Measurements from ENCODE around the gene TPGS2.
"Not testable (repeated sequence)": the region's sequence is repeated elsewhere in the genome, so short reads cannot be mapped to it uniquely, and the experiment has no call there.

The TPGS2 gene

DNA sequence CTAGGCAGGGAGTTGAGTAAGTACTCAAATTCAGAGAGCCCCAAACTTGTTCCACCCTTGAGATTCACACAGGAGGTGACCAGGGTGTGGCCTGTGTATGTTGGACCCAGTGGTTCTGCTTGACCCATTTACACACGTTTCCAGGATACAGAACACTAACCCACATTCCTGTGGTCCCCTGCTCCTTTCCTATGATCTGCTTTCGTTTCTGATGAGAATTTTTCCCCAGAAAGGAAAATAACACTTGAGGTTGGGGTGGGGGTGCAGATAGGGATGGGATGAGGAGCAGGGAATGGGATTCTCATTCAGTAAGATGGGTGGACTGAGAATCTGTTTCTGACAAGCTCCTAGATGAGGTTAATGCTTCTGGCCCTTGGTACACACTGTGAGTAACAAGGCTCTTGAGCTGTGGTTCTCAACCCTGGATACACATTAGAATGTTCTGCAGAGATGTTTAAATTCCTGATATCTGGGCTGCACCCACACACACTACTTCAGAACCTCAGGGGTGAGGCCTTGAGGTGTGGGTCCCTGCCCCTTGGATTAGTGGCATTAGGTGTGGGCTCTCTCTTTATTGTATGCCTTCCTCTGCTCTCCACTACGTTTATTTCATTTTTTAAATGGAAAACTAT, 58.4 kb downstream of the TPGS2 start:
- Histone ChIP-seq H3K4me2 (ENCODE audit: low read length) (no peak overlapping the region), H3K27me3 (ENCODE audit: control insufficient read depth, insufficient read depth, low read length) (no peaks in the 10 kb centered on the region), H3K4me1 (ENCODE audit: control insufficient read depth, insufficient read depth, low read length) (peaks cover 10% of the 10 kb centered on the region), H3K9me3 (replicated peaks; ENCODE audit: low read length) (no peaks in the 10 kb centered on the region), H3K9ac (ENCODE audit: low read depth, low read length) (no peak overlapping the region), H3K4me3 (ENCODE audit: low read length) (no peak overlapping the region), H3K36me3 (ENCODE audit: insufficient read depth, low read length) (no peaks in the 10 kb centered on the region)

DNA sequence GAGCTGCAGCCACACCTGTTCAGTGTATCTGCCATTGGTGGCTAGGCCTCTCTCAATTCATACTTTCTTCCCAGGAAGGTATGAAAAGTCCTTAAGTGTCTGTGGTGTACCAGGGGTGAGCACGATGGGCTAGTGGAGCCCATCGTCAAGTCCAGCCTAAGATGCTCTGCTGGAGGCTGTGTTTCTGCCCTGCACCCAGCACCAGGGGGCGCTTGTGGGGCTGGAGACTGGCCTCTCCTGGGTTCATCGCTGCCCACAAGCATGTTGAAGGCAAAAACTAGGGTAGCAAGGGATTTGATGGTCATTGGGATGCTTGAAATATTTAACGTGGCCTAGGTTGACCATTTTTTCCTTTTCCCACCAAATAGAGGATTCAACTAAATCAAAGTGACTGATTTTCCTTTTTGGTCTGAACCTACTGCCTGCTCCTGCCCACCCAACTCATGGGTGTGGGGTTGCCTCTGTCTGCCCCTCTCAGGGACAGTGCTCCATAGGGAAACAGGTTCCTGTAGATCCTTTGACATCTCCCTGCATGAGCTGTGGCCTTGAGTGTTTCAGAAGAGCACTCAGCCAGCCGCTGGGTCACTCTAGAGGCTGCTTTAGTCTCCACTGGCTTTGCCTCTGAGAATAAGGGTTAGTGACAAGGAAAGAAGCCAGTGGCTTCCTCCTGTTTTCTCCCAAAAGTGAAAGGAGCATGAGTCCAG, 59.0 kb downstream of the TPGS2 start:
- H3K27me3 ChIP-seq (ENCODE audit: control insufficient read depth, insufficient read depth, low read length): no peaks in the 10 kb centered on the region
- peaks cover 10% of the 10 kb centered on the region for H3K4me1 ChIP-seq (ENCODE audit: control insufficient read depth, insufficient read depth, low read length)
- H3K4me3 ChIP-seq (ENCODE audit: low read length): no peak overlapping the region
- no peaks in the 10 kb centered on the region for H3K36me3 ChIP-seq (ENCODE audit: insufficient read depth, low read length)
- H3K9me3 ChIP-seq (replicated peaks; ENCODE audit: low read length): no peaks in the 10 kb centered on the region
- H3K9ac ChIP-seq (ENCODE audit: low read depth, low read length): no peak overlapping the region
- no peak overlapping the region for H3K4me2 ChIP-seq (ENCODE audit: low read length)

DNA sequence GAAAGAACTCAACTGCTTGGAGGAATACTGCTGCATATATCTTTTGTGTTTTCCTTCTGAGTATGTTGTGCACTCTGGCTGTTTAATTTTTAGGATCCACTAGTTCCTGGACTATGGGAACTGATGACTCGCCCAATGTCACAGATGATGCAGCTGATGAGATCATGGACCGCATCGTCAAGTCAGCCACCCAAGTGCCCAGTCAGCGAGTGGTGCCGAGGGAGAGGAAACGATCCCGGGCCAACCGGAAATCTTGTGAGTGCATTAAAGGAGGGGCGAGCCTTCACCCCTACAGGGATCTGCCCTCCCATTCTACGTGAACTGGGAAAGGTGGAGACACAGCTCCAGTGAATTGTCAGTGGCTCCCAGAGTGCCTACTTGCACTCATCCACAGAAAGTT, 59.6 kb downstream of the TPGS2 start:
- no peak overlapping the region for H3K4me2 ChIP-seq (ENCODE audit: low read length)
- H3K27me3 ChIP-seq (ENCODE audit: control insufficient read depth, insufficient read depth, low read length): no peaks in the 10 kb centered on the region
- no peaks in the 10 kb centered on the region for H3K9me3 ChIP-seq (replicated peaks; ENCODE audit: low read length)
- no peak overlapping the region for H3K4me3 ChIP-seq (ENCODE audit: low read length)
- no peaks in the 10 kb centered on the region for H3K36me3 ChIP-seq (ENCODE audit: insufficient read depth, low read length)
- peaks cover 10% of the 10 kb centered on the region for H3K4me1 ChIP-seq (ENCODE audit: control insufficient read depth, insufficient read depth, low read length)
- no peak overlapping the region for H3K9ac ChIP-seq (ENCODE audit: low read depth, low read length)

DNA sequence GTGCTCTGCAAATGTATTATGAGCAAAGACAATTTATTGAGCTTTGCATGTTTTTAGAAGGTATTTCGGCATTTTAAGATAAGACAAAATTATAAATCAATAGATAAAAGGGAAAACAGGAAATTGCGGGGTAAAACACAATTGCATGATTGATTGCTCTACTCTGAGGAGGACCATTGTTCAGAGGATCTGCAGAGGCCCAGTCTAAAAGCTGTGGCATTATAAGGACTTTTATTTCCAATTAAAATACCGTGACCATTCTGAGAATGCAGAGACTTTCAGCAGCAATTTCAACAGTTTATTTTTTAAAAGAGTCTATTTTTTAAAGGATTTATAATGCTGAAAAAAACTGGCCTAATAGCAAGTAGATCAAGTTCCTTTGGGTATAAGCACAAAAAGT, 62.0 kb downstream of the TPGS2 start:
- Histone ChIP-seq H3K9me3 (replicated peaks; ENCODE audit: low read length) (no peaks in the 10 kb centered on the region), H3K9ac (ENCODE audit: low read depth, low read length) (no peak overlapping the region), H3K4me2 (ENCODE audit: low read length) (no peak overlapping the region), H3K4me3 (ENCODE audit: low read length) (no peak overlapping the region), H3K36me3 (ENCODE audit: insufficient read depth, low read length) (no peaks in the 10 kb centered on the region), H3K27me3 (ENCODE audit: control insufficient read depth, insufficient read depth, low read length) (no peaks in the 10 kb centered on the region), H3K4me1 (ENCODE audit: control insufficient read depth, insufficient read depth, low read length) (peaks cover under 1% of the 10 kb centered on the region)

DNA sequence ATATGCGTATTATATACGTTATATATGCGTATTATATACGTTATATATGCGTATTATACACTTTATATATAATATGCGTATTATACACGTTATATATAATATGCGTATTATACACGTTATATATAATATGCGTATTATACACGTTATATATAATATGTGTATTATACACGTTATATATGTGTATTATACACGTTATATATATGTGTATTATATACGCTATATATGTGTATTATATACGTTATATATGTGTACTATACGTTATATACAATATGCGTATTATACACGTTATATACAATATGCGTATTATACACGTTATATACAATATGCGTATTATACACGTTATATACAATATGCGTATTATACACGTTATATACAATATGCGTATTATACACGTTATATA, 65.8 kb downstream of the TPGS2 start:
- not testable (repeated sequence) for H3K9me3 ChIP-seq (replicated peaks; ENCODE audit: low read length); H3K4me1 ChIP-seq (ENCODE audit: control insufficient read depth, insufficient read depth, low read length); H3K27me3 ChIP-seq (ENCODE audit: control insufficient read depth, insufficient read depth, low read length); H3K9ac ChIP-seq (ENCODE audit: low read depth, low read length); H3K4me2 ChIP-seq (ENCODE audit: low read length); H3K36me3 ChIP-seq (ENCODE audit: insufficient read depth, low read length); H3K4me3 ChIP-seq (ENCODE audit: low read length)

DNA sequence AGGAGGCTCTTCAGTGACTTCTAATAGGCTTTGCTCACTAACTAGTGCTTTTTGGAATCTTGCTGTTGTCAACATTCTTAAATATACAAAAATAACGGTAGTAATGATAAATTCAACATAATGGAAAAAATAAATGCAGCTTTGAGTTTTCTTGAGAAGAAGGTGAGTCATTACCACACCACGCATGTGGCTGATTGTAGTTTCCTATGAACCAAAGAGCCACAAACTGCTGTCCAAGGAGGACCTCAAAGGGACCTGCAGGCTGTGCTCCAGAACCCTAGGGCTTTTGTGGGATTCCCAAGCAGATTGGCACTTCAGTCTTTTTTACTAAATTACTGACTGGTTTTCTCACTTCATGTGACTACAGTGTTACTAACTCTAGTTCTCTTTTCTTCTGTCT, 66.7 kb downstream of the TPGS2 start:
- no peaks in the 10 kb centered on the region for H3K9me3 ChIP-seq (replicated peaks; ENCODE audit: low read length)
- no peaks in the 10 kb centered on the region for H3K36me3 ChIP-seq (ENCODE audit: insufficient read depth, low read length)
- no peak overlapping the region for H3K4me2 ChIP-seq (ENCODE audit: low read length)
- H3K4me3 ChIP-seq (ENCODE audit: low read length): no peak overlapping the region
- peaks cover 12% of the 10 kb centered on the region for H3K4me1 ChIP-seq (ENCODE audit: control insufficient read depth, insufficient read depth, low read length)
- H3K9ac ChIP-seq (ENCODE audit: low read depth, low read length): no peak overlapping the region
- H3K27me3 ChIP-seq (ENCODE audit: control insufficient read depth, insufficient read depth, low read length): no peaks in the 10 kb centered on the region

DNA sequence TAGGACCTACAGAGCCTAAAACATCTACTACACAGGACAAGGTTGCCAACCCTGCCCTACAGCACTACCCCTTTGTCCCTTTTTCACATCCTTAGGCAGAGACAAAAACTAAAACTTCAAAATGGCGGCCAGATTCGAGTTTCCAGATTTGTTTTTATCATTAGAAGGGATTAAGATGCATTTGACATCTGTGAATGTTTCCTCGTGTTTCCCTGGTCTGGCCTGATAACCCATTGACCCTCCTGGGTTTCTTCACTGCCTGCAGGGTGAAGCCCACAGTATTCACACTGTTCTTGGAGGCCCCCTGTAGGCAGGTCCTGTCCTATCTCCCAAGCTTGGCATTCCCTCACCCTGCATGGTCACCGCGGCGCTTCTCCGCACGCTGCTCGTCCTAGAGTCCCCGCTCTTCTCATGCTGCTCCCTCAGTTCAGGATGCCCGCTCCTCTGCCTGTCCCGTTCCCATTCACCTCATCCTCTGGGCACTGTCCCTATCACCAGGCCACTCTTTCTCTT, 67.6 kb downstream of the TPGS2 start:
- Histone ChIP-seq H3K9ac (ENCODE audit: low read depth, low read length) (no peak overlapping the region), H3K9me3 (replicated peaks; ENCODE audit: low read length) (no peaks in the 10 kb centered on the region), H3K4me2 (ENCODE audit: low read length) (no peak overlapping the region), H3K36me3 (ENCODE audit: insufficient read depth, low read length) (no peaks in the 10 kb centered on the region), H3K4me3 (ENCODE audit: low read length) (no peak overlapping the region), H3K4me1 (ENCODE audit: control insufficient read depth, insufficient read depth, low read length) (peaks cover 19% of the 10 kb centered on the region), H3K27me3 (ENCODE audit: control insufficient read depth, insufficient read depth, low read length) (no peaks in the 10 kb centered on the region)

DNA sequence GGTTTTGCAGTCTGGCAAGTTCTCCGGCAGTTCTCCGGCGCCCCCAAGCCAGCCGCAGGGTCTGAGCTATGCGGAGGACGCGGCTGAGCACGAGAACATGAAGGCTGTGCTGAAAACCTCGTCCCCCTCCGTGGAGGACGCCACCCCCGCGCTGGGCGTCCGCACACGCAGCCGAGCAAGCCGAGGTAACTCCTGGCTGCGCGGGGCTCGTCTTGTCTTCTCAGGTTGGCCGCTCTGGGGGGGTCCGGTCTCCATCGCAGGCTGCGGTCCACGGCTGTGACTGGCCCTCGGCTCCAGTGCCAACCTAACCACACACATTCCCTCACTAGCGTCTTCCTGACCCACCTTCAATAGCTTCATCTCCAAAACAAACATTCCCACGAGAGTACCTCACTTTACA, 68.2 kb downstream of the TPGS2 start:
- no peaks in the 10 kb centered on the region for H3K9me3 ChIP-seq (replicated peaks; ENCODE audit: low read length)
- H3K4me1 ChIP-seq (ENCODE audit: control insufficient read depth, insufficient read depth, low read length): peaks cover 22% of the 10 kb centered on the region
- H3K4me3 ChIP-seq (ENCODE audit: low read length): no peak overlapping the region
- H3K27me3 ChIP-seq (ENCODE audit: control insufficient read depth, insufficient read depth, low read length): no peaks in the 10 kb centered on the region
- no peak overlapping the region for H3K9ac ChIP-seq (ENCODE audit: low read depth, low read length)
- no peaks in the 10 kb centered on the region for H3K36me3 ChIP-seq (ENCODE audit: insufficient read depth, low read length)
- no peak overlapping the region for H3K4me2 ChIP-seq (ENCODE audit: low read length)

DNA sequence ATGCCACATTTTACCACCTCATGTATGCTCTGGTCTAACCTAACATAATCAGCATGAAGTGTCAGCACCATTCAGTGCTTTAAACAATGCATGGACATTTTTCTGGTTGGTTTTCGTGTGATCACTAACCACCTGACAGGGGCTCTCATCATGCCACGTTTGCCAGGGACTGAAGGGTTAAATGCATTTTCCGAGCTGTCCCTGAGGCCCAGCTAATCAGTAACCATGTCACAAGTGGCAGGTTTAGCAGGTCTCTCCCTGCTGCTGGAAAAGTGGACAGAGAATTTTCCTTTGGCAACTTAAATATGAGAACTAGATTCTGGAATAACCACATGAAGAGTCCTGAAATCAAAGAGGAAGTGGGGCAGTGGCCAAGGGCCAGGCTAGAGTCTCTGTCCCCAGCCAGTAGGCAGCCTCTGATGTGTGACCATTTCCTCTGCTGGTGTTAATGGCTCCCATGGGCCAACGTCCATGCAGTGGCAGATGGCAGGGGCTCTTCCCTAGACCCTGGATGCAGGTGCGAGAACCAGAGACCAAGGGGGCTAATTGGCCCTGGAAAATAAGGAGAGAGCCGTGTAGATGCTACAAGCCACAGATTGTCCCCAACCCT, 69.5 kb downstream of the TPGS2 start:
- no peaks in the 10 kb centered on the region for H3K36me3 ChIP-seq (ENCODE audit: insufficient read depth, low read length)
- peaks cover 22% of the 10 kb centered on the region for H3K4me1 ChIP-seq (ENCODE audit: control insufficient read depth, insufficient read depth, low read length)
- H3K4me2 ChIP-seq (ENCODE audit: low read length): no peak overlapping the region
- H3K4me3 ChIP-seq (ENCODE audit: low read length): no peak overlapping the region
- H3K9me3 ChIP-seq (replicated peaks; ENCODE audit: low read length): no peaks in the 10 kb centered on the region
- no peak overlapping the region for H3K9ac ChIP-seq (ENCODE audit: low read depth, low read length)
- no peaks in the 10 kb centered on the region for H3K27me3 ChIP-seq (ENCODE audit: control insufficient read depth, insufficient read depth, low read length)

DNA sequence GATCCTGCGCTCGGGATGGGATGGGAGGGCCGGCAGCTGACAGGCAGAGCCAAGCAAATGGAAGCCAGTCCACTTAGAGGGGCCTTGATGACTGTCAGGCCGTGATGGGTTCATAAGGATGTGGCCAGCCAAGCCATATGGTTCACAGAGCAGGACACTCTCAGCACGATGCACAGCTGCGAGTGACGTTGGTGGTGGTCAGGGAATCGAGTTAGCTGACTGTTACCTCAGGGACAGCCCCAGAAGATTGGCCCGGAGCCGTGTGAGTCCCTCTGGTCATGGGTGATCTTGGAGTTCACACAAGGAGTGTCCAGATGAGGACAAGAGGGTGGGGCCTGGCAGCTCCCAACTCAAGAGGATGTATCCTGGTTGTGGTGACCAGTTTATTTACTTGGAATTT, 70.2 kb downstream of the TPGS2 start:
- Histone ChIP-seq H3K9ac (ENCODE audit: low read depth, low read length) (no peak overlapping the region), H3K27me3 (ENCODE audit: control insufficient read depth, insufficient read depth, low read length) (no peaks in the 10 kb centered on the region), H3K9me3 (replicated peaks; ENCODE audit: low read length) (no peaks in the 10 kb centered on the region), H3K4me1 (ENCODE audit: control insufficient read depth, insufficient read depth, low read length) (peaks cover 22% of the 10 kb centered on the region), H3K4me3 (ENCODE audit: low read length) (no peak overlapping the region), H3K4me2 (ENCODE audit: low read length) (no peak overlapping the region), H3K36me3 (ENCODE audit: insufficient read depth, low read length) (no peaks in the 10 kb centered on the region)

DNA sequence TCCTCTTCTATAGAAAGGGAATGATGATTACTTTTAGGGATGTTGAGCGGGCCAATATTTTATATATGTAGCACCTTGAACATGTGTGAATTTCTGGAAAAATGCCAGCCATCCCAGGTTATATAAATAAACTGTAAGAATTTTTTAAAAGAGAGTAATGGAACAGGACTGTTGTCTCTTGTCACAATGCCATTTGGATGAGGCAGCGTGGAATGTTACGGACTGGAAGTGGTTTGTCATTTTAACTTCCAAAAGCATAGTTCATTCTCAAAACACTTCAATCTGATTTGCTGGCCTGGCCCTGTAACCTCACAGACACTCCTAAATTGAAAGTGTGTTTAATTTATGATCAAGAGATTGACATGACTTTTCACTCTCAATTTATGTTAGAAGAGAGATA, 70.8 kb downstream of the TPGS2 start:
- Histone ChIP-seq H3K9me3 (replicated peaks; ENCODE audit: low read length) (no peaks in the 10 kb centered on the region), H3K4me2 (ENCODE audit: low read length) (no peak overlapping the region), H3K4me1 (ENCODE audit: control insufficient read depth, insufficient read depth, low read length) (peaks cover 22% of the 10 kb centered on the region), H3K27me3 (ENCODE audit: control insufficient read depth, insufficient read depth, low read length) (no peaks in the 10 kb centered on the region), H3K36me3 (ENCODE audit: insufficient read depth, low read length) (no peaks in the 10 kb centered on the region), H3K4me3 (ENCODE audit: low read length) (no peak overlapping the region), H3K9ac (ENCODE audit: low read depth, low read length) (no peak overlapping the region)

DNA sequence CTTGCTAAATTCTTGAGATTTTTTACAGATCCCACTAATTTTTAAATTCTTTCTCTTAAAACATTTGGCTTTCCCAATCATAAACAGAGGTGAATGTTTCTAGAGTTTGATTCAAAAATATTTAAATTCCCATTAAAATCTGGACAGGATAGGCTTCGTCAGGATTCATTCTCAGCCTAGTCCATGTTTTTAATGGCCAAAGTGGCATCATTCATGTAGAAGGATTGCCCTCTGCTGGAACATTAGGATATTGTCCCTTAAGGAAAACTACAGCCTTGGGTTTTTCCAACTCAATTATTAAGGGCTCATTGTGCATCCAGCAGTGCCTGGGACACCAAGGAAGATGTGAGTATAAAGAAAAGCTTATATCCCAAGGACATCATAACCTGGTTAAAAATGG, 71.7 kb downstream of the TPGS2 start:
- Histone ChIP-seq H3K9ac (ENCODE audit: low read depth, low read length) (no peak overlapping the region), H3K9me3 (replicated peaks; ENCODE audit: low read length) (no peaks in the 10 kb centered on the region), H3K4me3 (ENCODE audit: low read length) (no peak overlapping the region), H3K4me2 (ENCODE audit: low read length) (no peak overlapping the region), H3K27me3 (ENCODE audit: control insufficient read depth, insufficient read depth, low read length) (no peaks in the 10 kb centered on the region), H3K36me3 (ENCODE audit: insufficient read depth, low read length) (no peaks in the 10 kb centered on the region), H3K4me1 (ENCODE audit: control insufficient read depth, insufficient read depth, low read length) (peaks cover 22% of the 10 kb centered on the region)

Measured in skeletal muscle satellite cell (primary cell).